ENCODE results near the gene LGALS9. TPM values are rescaled to one million over a fixed set of nuclear protein-coding genes. Genes with fewer than 3 reads are reported as not detected.
"Not testable (repeated sequence)": the region's sequence is repeated elsewhere in the genome, so short reads cannot be mapped to it uniquely, and the experiment has no call there.

LGALS9 gene
- total and polyA plus RNA-seq, 7 experiments from 2014 or later: 11.0 to 198 (median 15.0) TPM

DNA sequence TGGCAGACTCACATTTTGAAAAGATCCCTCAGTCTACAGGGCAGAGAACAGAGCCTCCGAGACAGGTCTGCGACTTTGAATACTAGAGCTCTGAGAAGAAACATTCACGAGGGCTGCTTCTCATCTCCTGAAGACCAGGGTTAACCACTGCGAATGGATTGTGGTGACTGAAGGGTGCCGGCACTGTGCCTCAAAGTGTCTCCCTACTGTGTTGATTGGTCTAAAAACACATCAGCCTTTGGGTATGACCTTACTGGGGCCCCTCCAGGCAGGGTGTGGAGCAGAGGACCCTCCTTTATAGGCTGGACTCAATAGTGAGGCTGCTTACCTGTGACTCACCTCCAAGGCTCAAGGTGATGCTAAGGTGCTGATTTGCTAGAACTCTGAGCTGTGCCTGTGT is 2.6 kb upstream of the LGALS9 start:
- H3K27me3 Mint-ChIP-seq: no peaks in the 10 kb centered on the region
- Histone ChIP-seq H3K4me1 (ENCODE audit: control insufficient read depth in 2 of 2, insufficient read depth in 2 of 2, low read length in 2 of 2) (peaks cover 13 to 18% of the 10 kb centered on the region in 2 donors), H3K4me3 (ENCODE audit: low read length) (no peak overlapping the region), H3K36me3 (ENCODE audit: control insufficient read depth in 2 of 3, insufficient read depth in 3 of 3, low read length in 3 of 3) (peaks cover 0 to under 1% (median 0%) of the 10 kb centered on the region in 3 experiments), H3K9me3 (ENCODE audit: control insufficient read depth in 2 of 3, low read length in 3 of 3) (no peaks in the 10 kb centered on the region), H3K27ac (ENCODE audit: low read depth, low read length) (no peak overlapping the region), H3K27me3 (ENCODE audit: control insufficient read depth in 2 of 2, insufficient read depth in 2 of 2, low read length in 2 of 2) (no peaks in the 10 kb centered on the region)
- ChIA-PET POLR2A (interaction anchor here (0.9 kb wide), 1 partner anchor 333 kb away, joined by 4 read pairs; no protein-coding TSS in a partner anchor), CTCF (interaction anchor here (0.9 kb wide), 1 partner anchor 29 kb away, joined by 3 read pairs; no protein-coding TSS in a partner anchor)
- intact Hi-C loops (cut with micrococcal nuclease): no loop called here
- peaks cover 3 to 25% (median 3%) of the 10 kb centered on the region in 5 donors for H3K36me3 Mint-ChIP-seq
- no peak for DNase-seq
- no peak overlapping the region for H3K4me3 Mint-ChIP-seq
- peak overlapping the region in 7 of 9 donors; percentile 19 to 56 (median 31) for H3K27ac Mint-ChIP-seq
- ATAC-seq: no peak
- peaks cover 22 to 39% (median 36%) of the 10 kb centered on the region in 7 donors for H3K4me1 Mint-ChIP-seq
- H3K9me3 Mint-ChIP-seq: no peaks in the 10 kb centered on the region

DNA sequence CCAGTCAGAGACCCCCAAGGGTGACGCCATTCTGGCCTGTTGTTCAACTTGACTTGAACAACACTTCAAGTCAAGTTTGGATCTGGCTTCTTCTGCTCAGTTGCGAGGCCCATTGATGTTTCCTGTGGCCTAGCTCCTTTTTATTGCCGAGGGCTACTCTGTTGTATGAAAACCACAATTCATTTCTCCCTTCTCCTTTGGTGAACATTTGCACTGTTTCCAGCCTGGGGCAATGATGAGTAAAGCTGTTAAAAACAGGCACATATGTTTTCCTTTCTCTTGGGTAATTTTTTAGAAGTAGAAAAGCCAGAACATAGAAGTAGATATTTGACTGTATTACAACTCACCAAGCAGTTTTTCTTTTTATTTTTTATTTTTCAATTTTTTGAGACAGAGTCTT is 1.7 kb upstream of the LGALS9 start:
- ATAC-seq; H3K36me3 ChIP-seq (ENCODE audit: control insufficient read depth in 2 of 3, insufficient read depth in 3 of 3, low read length in 3 of 3); H3K27me3 ChIP-seq (ENCODE audit: control insufficient read depth in 2 of 2, insufficient read depth in 2 of 2, low read length in 2 of 2); H3K27me3 Mint-ChIP-seq; DNase-seq; H3K4me3 ChIP-seq (ENCODE audit: low read length); H3K9me3 ChIP-seq (ENCODE audit: control insufficient read depth in 2 of 3, low read length in 3 of 3); H3K27ac ChIP-seq (ENCODE audit: low read depth, low read length); H3K4me3 Mint-ChIP-seq; H3K9me3 Mint-ChIP-seq; intact Hi-C loops (cut with micrococcal nuclease): not testable (repeated sequence)
- Mint-ChIP-seq H3K4me1 (peaks cover 22 to 44% (median 39%) of the 10 kb centered on the region in 7 donors), H3K27ac (peak overlapping the region in 7 of 9 donors; percentile 1 to 98 (median 19)), H3K36me3 (peaks cover 0 to 22% (median 0%) of the 10 kb centered on the region in 5 donors)
- peaks cover 13 to 18% of the 10 kb centered on the region in 2 donors for H3K4me1 ChIP-seq (ENCODE audit: control insufficient read depth in 2 of 2, insufficient read depth in 2 of 2, low read length in 2 of 2)
- CTCF ChIA-PET: interaction anchor here (1.0 kb wide), 1 partner anchor 22 kb away, joined by 3 read pairs; no protein-coding TSS in a partner anchor
- POLR2A ChIA-PET: interaction anchor here (0.9 kb wide), 1 partner anchor 334 kb away, joined by 4 read pairs; no protein-coding TSS in a partner anchor

DNA sequence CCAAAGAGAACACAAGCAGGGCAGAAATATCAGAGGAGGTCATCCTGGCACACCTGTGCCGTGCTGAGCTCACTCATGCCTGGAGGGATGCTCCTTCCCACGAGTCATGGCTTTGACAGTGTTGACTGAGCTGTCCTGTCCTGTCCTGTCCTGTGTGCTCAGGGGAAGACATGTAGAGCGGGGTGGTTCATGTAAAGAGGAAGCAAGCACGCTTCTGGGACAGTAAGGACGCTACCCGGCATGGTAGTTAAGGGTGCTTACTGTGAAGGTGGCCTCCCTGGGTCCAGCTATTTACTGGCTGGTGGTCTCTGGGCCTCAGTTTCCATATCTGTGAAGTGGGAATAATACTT is 398 bp downstream of the LGALS9 start:
- intact Hi-C loops (cut with micrococcal nuclease): loop anchor here (2.0 to 10.0 kb wide), 3 partner anchors 15 to 177 kb away; partner anchors contain the start of gene KSR1 (in 1 of the 2)
- Mint-ChIP-seq H3K36me3 (peaks cover 0 to 25% (median 7%) of the 10 kb centered on the region in 5 donors), H3K9me3 (no peaks in the 10 kb centered on the region), H3K4me3 (peak overlapping the region; percentile 88 to 96 (median 93)), H3K4me1 (peaks cover 36 to 58% (median 53%) of the 10 kb centered on the region in 7 donors), H3K27me3 (no peaks in the 10 kb centered on the region), H3K27ac (peak overlapping the region; percentile 84 to 98 (median 92))
- peaks cover 13 to 18% of the 10 kb centered on the region in 2 donors for H3K4me1 ChIP-seq (ENCODE audit: control insufficient read depth in 2 of 2, insufficient read depth in 2 of 2, low read length in 2 of 2)
- H3K27me3 ChIP-seq (ENCODE audit: control insufficient read depth in 2 of 2, insufficient read depth in 2 of 2, low read length in 2 of 2): no peaks in the 10 kb centered on the region
- CTCF ChIA-PET: interaction anchor here (1.5 to 1.6 kb wide), 2 partner anchors 19 to 394 kb away, joined by 4 read pairs; no protein-coding TSS in a partner anchor
- peak overlapping the region; percentile 69 for H3K27ac ChIP-seq (ENCODE audit: low read depth, low read length)
- ATAC-seq: peak; percentile 75
- POLR2A ChIA-PET: interaction anchor here (0.7 kb wide), 1 partner anchor 284 kb away, joined by 3 read pairs; no protein-coding TSS in a partner anchor
- DNase-seq: peak in 3 of 9 donors; percentile 8 to 32 (median 16)
- peak overlapping the region; percentile 91 for H3K4me3 ChIP-seq (ENCODE audit: low read length)
- no peaks in the 10 kb centered on the region for H3K9me3 ChIP-seq (ENCODE audit: control insufficient read depth in 2 of 3, low read length in 3 of 3)
- H3K36me3 ChIP-seq (ENCODE audit: control insufficient read depth in 2 of 3, insufficient read depth in 3 of 3, low read length in 3 of 3): no peaks in the 10 kb centered on the region

DNA sequence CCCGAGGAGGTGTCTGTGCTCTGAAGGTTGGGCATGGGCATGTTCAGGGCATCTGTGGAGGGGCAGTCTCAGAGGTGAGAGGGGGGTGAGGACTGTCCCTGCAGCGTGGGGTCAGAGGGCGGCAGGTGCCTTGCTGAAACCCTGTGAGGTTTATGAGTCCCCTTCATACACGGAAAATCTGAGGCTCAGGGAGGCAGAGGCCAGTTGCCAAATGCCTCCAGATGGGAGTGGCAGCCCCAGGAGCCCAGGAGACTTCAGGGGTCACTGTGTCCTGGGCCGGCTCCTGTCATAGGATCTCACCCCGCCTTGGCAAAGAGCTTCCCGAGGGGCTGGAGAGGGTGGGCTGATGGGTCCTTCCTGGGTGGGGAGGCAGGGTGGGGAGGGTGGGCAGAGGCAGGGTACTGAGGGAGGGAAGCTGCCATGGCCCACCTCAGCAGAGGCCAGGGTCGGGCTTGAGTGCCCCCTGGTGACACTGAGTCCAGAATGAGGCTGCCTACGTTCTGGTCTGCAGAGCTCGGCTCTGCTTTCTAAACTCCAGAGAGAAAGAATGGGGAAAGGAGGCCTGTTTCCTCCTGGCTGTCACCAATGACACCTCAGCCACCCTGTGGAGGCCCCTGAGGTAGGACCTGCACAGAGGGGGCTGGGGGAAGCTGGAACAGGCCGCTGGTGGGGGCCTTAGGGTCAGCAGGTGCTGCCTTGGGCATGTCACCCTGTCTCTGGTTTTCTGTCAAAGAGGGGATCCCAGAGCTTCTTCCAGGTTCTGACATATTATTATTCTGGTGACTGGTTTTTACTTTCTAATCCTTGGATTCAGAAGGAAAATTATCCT is 1.1 kb downstream of the LGALS9 start:
- Mint-ChIP-seq H3K36me3 (peaks cover 0 to 24% (median 7%) of the 10 kb centered on the region in 5 donors), H3K27ac (peak overlapping the region; percentile 84 to 98 (median 92)), H3K27me3 (no peaks in the 10 kb centered on the region), H3K4me1 (peaks cover 36 to 58% (median 53%) of the 10 kb centered on the region in 7 donors), H3K9me3 (no peaks in the 10 kb centered on the region), H3K4me3 (peak overlapping the region; percentile 88 to 96 (median 93))
- ChIA-PET POLR2A (interaction anchor here (0.7 kb wide), 1 partner anchor 285 kb away, joined by 3 read pairs; no protein-coding TSS in a partner anchor), CTCF (interaction anchor here (1.7 kb wide), 1 partner anchor 30 kb away, joined by 3 read pairs; no protein-coding TSS in a partner anchor)
- DNase-seq (no peak), ATAC-seq (no peak)
- H3K36me3 ChIP-seq (ENCODE audit: control insufficient read depth in 2 of 3, insufficient read depth in 3 of 3, low read length in 3 of 3): no peaks in the 10 kb centered on the region
- H3K4me1 ChIP-seq (ENCODE audit: control insufficient read depth in 2 of 2, insufficient read depth in 2 of 2, low read length in 2 of 2): peaks cover 13 to 18% of the 10 kb centered on the region in 2 donors
- intact Hi-C loops (cut with micrococcal nuclease): loop anchor here (2.0 to 10.0 kb wide), 3 partner anchors 15 to 177 kb away; partner anchors contain the start of gene KSR1 (in 1 of the 2)
- H3K9me3 ChIP-seq (ENCODE audit: control insufficient read depth in 2 of 3, low read length in 3 of 3): no peaks in the 10 kb centered on the region
- H3K27ac ChIP-seq (ENCODE audit: low read depth, low read length): peak overlapping the region; percentile 69
- H3K27me3 ChIP-seq (ENCODE audit: control insufficient read depth in 2 of 2, insufficient read depth in 2 of 2, low read length in 2 of 2): no peaks in the 10 kb centered on the region
- H3K4me3 ChIP-seq (ENCODE audit: low read length): peak overlapping the region; percentile 91

GRCh38 chr17:27632766-27633165 is 1.8 kb downstream of the LGALS9 start:
- not testable (repeated sequence) for H3K4me3 ChIP-seq (ENCODE audit: low read length); H3K27ac ChIP-seq (ENCODE audit: low read depth, low read length); H3K9me3 ChIP-seq (ENCODE audit: control insufficient read depth in 2 of 3, low read length in 3 of 3); H3K36me3 ChIP-seq (ENCODE audit: control insufficient read depth in 2 of 3, insufficient read depth in 3 of 3, low read length in 3 of 3); ATAC-seq; H3K9me3 Mint-ChIP-seq; DNase-seq; H3K27me3 Mint-ChIP-seq; H3K27me3 ChIP-seq (ENCODE audit: control insufficient read depth in 2 of 2, insufficient read depth in 2 of 2, low read length in 2 of 2)
- peaks cover 13 to 18% of the 10 kb centered on the region in 2 donors for H3K4me1 ChIP-seq (ENCODE audit: control insufficient read depth in 2 of 2, insufficient read depth in 2 of 2, low read length in 2 of 2)
- ChIA-PET CTCF (interaction anchor here (0.8 to 1.7 kb wide), 2 partner anchors 18 to 31 kb away, joined by 3 read pairs; no protein-coding TSS in a partner anchor), POLR2A (interaction anchor here (1.4 kb wide), 1 partner anchor 339 kb away, joined by 4 read pairs; the partner anchor contains the start of gene WSB1)
- Mint-ChIP-seq H3K36me3 (peaks cover 0 to 24% (median 7%) of the 10 kb centered on the region in 5 donors), H3K27ac (peak overlapping the region in 4 of 9 donors; percentile 36 to 65 (median 58)), H3K4me1 (peaks cover 36 to 58% (median 53%) of the 10 kb centered on the region in 7 donors), H3K4me3 (peak overlapping the region; percentile 10 to 96 (median 93))
- intact Hi-C loops (cut with micrococcal nuclease): loop anchor here in 1 of 2 donors (10.0 kb wide), 1 partner anchor 178 kb away; the partner anchor contains the start of gene KSR1
